ENCODE results near the gene GLP2R. TPM values are rescaled to one million over a fixed set of nuclear protein-coding genes. Genes with fewer than 3 reads are reported as not detected.

Gene GLP2R
- total RNA-seq, 1 experiment from 2014 or later, result not detected

GRCh38 chr17:9806699-9807098 is 19.0 kb upstream of the GLP2R start (continued):
- TF ChIP-seq USF1 (CRISPR knock-in tag; IDR thresholded peaks at IDR 0.05), result no peak
- TF ChIP-seq ZNF512 (CRISPR knock-in tag; IDR thresholded peaks at IDR 0.05; ENCODE audit: borderline replicate concordance), result no peak

GRCh38 chr17:9809409-9809808 is 16.3 kb upstream of the GLP2R start:
- no peak for DNase-seq (ENCODE audit: low spot score)
- Mint-ChIP-seq H3K9me3 (peaks cover 10% of the 10 kb centered on the region), H3K4me3 (no peak overlapping the region), H3K36me3 (no peaks in the 10 kb centered on the region), H3K27ac (no peak overlapping the region), H3K27me3 (ENCODE audit: low read depth) (no peaks in the 10 kb centered on the region), H3K4me1 (no peaks in the 10 kb centered on the region)
- TF ChIP-seq USF1 (CRISPR knock-in tag; IDR thresholded peaks at IDR 0.05), result no peak
- no peak for TF ChIP-seq AR (CRISPR knock-in tag; IDR thresholded peaks at IDR 0.05)
- no peak for TF ChIP-seq STAT6 (CRISPR knock-in tag; conservative IDR thresholded peaks at IDR 0.05; ENCODE audit: low read depth)
- TF ChIP-seq HMGA2 (CRISPR knock-in tag; IDR thresholded peaks at IDR 0.05), result no peak
- TF ChIP-seq IRF1 (CRISPR knock-in tag; IDR thresholded peaks at IDR 0.05), result no peak
- no peak for TF ChIP-seq TCF7 (CRISPR knock-in tag; IDR thresholded peaks at IDR 0.05; ENCODE audit: low read depth)
- TF ChIP-seq ZNF396 (CRISPR knock-in tag; IDR thresholded peaks at IDR 0.05; ENCODE audit: borderline replicate concordance), result no peak
- no peak for TF ChIP-seq TEAD4 (CRISPR knock-in tag; IDR thresholded peaks at IDR 0.05)
- TF ChIP-seq ZNF263 (CRISPR knock-in tag; IDR thresholded peaks at IDR 0.05; ENCODE audit: low read depth), result no peak
- no peak for TF ChIP-seq NFATC4 (CRISPR knock-in tag; IDR thresholded peaks at IDR 0.05)
- no peak for TF ChIP-seq ESRRA (CRISPR knock-in tag; IDR thresholded peaks at IDR 0.05; ENCODE audit: borderline replicate concordance)
- TF ChIP-seq ZNF512 (CRISPR knock-in tag; IDR thresholded peaks at IDR 0.05; ENCODE audit: borderline replicate concordance), result no peak
- TF ChIP-seq E2F1 (CRISPR knock-in tag; IDR thresholded peaks at IDR 0.05), result no peak
- TF ChIP-seq CDX4 (CRISPR knock-in tag; IDR thresholded peaks at IDR 0.05; ENCODE audit: borderline replicate concordance), result no peak
- no peak for TF ChIP-seq PREB (CRISPR knock-in tag; IDR thresholded peaks at IDR 0.05; ENCODE audit: borderline replicate concordance)
- no peak for TF ChIP-seq GRHL2 (CRISPR knock-in tag; IDR thresholded peaks at IDR 0.05; ENCODE audit: insufficient replicate concordance, severe bottlenecking)
- no peak for TF ChIP-seq FOXJ3 (CRISPR knock-in tag; IDR thresholded peaks at IDR 0.05; ENCODE audit: borderline replicate concordance)
- no peak for TF ChIP-seq KAT7 (CRISPR knock-in tag; IDR thresholded peaks at IDR 0.05; ENCODE audit: borderline replicate concordance)
- TF ChIP-seq E2F5 (CRISPR knock-in tag; IDR thresholded peaks at IDR 0.05), result no peak
- POLR2A ChIA-PET, result no interaction called here
- CTCF ChIA-PET, result interaction anchor here (0.9 to 1.1 kb wide), 2 partner anchors 41 kb away, joined by 3 read pairs; no protein-coding TSS in a partner anchor
- no peak for ATAC-seq
